GM19395 (cell line): Measurements from ENCODE around the gene SERP1.
"Not testable (repeated sequence)": the region's sequence is repeated elsewhere in the genome, so short reads cannot be mapped to it uniquely, and the experiment has no call there.

Experiments
- ATAC-seq: cut with Tn5 transposase; IDR thresholded peaks from one replicate; pipeline ENCODE4 v1.9.1; 2021; ENCODE audit warnings: mild to moderate bottlenecking, moderate library complexity; ENCODE audit not compliant: unreplicated experiment

SERP1 gene

DNA sequence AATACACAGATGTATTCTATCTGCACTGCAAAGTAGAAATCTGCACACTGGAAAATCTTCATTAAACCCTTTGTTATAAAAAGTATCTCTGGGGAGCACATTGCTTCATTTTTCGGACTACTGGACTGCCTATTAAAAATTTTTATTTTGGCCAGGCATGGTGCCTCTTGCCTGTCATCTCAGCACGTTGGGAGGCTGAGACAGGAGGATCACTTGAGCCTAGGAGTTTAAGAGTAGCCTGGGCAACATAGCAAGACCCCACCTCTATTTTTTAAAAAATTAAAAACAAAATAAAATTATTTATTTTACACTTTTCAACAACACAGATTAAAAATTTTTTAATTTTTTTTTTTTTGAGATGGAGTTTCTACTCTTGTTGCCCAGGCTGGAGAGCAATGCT is 6.0 kb downstream of the SERP1 start:
- no peak for ATAC-seq

- ATAC-seq, result no peak
Measured at GRCh38 chr3:150538324-150539208, 7.7 kb downstream of the SERP1 start.

DNA sequence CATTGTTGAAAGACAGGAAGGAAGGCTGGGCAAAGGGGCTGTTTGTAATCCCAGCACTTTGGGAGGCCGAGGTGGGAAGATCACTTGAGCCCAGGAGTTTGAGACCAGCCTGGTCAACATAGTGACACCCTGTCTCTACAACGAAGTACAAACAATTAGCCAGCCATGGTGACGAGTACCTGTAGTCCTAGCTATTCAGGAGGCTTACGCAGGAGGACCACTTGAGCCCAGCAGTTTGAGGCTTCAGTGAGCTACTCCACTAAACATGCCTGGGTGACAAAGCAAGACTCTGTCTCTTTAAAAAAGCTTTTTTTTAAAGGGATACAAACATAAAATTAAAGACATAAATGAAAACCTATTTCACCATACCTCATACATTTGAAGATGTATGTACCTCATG is 11.1 kb downstream of the SERP1 start:
- no peak for ATAC-seq

GRCh38 chr3:150531775-150532174 is 14.5 kb downstream of the SERP1 start:
- no peak for ATAC-seq

DNA sequence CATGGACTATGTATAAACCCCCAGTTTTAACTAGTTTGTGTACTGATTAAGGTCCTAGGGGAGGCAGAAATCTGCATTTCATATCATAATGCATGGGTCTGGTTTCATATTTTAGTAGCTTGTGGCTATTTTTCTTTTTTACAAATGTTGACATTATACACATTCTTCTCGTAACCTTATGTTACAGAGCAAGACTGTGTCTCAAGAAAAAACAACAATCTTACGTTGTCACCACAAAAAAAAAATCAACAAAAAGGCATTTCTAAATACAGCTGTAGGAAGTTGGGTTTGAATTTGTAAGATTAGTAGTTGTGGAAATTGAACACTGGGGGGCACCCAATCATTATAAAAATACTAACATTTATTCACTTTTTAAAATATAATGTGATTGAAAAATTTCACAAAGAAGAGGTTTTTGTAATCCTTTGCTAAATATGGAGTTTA is 17.9 kb downstream of the SERP1 start:
- no peak for ATAC-seq

DNA sequence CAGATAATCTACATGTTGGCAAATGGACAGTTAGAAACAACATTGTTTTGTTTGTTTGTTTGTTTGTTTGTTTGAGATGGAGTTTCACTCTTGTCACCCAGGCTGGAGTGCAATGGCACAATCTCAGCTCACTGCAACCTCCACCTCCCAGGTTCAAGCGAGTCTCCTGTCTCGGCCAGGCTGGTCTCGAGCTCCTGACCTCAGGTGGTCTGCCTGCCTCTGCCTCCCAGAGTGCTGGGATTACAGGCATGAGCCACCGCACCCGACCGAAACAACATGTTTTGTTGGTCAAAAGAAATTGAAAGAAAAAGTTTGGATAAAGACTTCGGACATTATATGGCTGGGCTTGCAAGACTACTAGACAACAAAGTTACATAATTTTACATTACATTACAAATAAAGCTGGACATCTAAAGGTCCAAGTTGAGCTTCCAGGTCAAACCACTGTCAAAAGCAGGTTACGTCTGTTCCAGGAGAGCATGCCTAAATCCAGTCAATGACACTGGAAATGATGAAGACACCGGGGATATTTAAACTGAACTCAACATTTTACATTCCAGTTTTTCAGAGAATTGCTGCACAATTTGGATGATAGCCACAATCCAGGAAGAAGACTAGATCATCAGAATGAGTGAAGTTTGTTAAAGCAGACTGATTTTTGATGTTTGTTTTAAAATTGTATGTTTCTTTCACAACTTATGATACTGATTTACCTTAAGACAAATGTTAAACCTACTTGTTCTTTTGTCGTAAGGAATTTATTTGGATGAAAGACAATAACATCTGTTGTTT is 18.6 kb downstream of the SERP1 start:
- ATAC-seq, result no peak

GRCh38 chr3:150523538-150523937 is 22.8 kb downstream of the SERP1 start:
- no peak for ATAC-seq

DNA sequence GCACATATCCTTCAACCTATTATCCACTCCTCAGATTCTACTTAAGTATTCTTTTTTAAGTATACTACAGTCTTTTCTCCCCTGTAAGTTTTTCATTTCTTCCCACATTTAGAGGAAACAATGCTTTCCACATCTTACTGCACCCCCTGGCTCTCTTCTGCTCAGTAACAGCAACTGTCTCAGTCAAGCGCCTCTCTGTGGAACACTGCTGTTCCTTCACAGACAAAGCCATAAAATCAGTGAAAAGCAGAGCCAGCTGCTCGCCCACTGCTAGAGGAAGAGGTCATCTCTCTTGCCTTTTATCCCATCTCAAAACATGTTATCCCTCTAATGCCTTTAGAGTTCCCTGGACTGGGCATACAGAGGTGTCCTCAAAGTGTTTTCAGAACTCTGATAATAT is 24.8 kb downstream of the SERP1 start:
- no peak for ATAC-seq

- no peak for ATAC-seq
Measured at GRCh38 chr3:150520408-150520807, 25.9 kb downstream of the SERP1 start.

DNA sequence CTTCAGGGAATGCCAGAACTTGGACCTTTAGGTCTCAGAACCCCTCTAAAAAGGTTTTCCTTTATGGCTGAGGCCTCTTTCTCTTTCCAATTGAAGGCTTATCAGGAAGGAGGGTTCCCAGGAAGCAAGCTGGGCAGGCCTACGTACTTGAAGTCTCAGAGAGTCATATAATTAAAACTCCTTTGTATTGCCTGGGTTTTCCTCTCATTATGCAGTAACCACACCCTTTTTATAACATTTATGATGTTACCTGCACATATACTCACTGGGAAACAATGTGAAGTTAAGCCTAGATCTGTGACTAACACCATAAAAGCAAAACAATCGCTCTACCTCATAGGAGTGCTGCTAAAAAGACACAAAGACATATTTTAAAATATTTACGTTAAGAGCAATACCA is 27.3 kb downstream of the SERP1 start:
- no peak for ATAC-seq

- no peak for ATAC-seq
Measured at GRCh38 chr3:150515210-150515609, 31.1 kb downstream of the SERP1 start.

DNA sequence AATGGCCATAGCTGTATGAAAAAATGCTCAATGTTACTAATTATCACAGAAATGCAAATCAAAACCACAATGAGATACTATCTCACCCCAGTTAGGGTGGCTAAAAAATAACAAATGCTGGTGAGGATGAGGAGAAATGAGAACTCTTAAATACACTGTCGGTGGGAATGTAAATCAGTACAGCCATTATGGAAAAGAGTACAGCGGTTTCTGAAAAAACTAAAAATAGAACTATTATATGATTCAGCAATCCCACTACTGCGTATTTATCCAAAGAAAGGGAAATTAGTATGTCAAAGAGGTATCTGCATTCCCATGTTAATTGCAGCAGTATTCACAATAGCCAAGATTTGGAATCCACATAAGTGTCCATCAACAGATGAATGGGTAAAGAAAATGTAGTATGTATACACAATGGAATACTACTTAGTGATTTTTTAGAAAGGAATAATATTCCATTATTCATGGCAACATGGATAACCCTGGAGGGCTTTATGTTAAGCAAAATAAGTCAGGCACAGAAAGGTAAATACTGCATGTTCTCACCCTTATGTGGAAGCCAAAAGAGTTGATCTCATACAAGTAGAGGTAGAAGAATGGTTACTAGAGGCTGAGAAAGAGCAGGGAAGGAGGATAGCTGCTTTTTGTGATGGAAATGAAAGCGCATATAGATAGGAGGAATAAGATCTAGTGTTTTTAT is 35.0 kb downstream of the SERP1 start:
- ATAC-seq, result no peak

DNA sequence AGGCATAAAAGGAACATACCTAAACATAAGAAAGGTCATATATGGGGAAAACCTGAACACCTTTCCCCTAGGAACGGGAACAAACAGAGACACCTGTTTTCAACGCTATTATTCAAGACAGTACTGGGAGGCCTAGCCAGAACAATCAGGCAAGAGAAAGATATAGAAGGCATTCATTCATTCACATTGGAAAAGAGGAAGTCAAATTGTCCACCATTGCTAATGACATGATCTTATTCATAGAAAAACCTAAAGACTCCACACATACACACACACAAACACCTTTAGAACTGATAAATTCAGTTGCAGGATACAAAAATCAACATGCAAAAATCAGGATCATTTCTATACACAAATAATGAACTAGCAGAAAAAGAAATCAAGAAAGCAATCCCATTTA is 36.5 kb downstream of the SERP1 start:
- ATAC-seq, result no peak

DNA sequence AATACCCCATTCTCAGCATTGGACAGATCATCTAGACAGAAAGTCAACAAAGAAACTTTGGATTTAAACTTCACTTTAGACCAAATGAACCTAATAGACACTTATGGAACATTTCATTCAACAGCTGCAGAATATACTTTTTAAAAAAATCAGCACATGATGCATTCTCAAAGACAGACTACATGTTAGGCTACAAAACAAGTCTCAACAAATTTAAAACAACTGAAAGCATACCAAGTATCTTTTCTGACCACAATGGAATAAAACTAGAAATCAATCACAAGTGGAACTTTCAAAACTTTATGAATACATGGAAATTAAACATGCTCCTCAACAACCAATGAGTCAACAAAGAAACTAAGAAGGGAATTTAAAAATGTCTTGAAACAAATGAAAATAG is 37.9 kb downstream of the SERP1 start:
- ATAC-seq, result no peak

- ATAC-seq, result no peak
Measured at GRCh38 chr3:150504483-150504882, 41.8 kb downstream of the SERP1 start.

GRCh38 chr3:150503402-150504099 is 42.7 kb downstream of the SERP1 start:
- no peak for ATAC-seq

GRCh38 chr3:150500960-150501359 is 45.3 kb downstream of the SERP1 start:
- ATAC-seq, result not testable (repeated sequence)

- no peak for ATAC-seq
Measured at GRCh38 chr3:150497956-150498355, 48.3 kb downstream of the SERP1 start.

GRCh38 chr3:150495563-150496168 is 50.6 kb downstream of the SERP1 start:
- ATAC-seq, result peak; percentile 54

- no peak for ATAC-seq
Measured at GRCh38 chr3:150495149-150495548, 51.1 kb downstream of the SERP1 start.
